Epithelial cell of esophagus (primary cell): ENCODE measurements around the gene TFF1.
"Not testable (repeated sequence)": the region's sequence is repeated elsewhere in the genome, so short reads cannot be mapped to it uniquely, and the experiment has no call there.

Experiments used
- DNase-seq: peaks from one replicate; pipeline ENCODE4 v3.0.0; 2010; ENCODE audit warnings: low read depth
- H3K4me3 ChIP-seq: 2 replicates; pipeline ENCODE4 v1.5.1; 2011; ENCODE audit warnings: mild to moderate bottlenecking, low read length, control low read depth
- CTCF ChIP-seq: IDR thresholded peaks from 2 replicates; pipeline ENCODE4 v1.5.1; 2011; ENCODE audit warnings: low read depth, mild to moderate bottlenecking, low read length, control low read depth, inconsistent platforms; ENCODE audit not compliant: insufficient read depth; ENCODE audit errors: missing control alignments

The TFF1 gene

GRCh38 chr21:42412636-42412933 lies 46.2 kb upstream of the TFF1 start:
- DNase-seq = no peak
- TF ChIP-seq CTCF = no peak
- H3K4me3 ChIP-seq = no peak overlapping the region

GRCh38 chr21:42411891-42412635 lies 45.7 kb upstream of the TFF1 start:
- TF ChIP-seq CTCF = no peak
- peak; percentile 44 for DNase-seq
- H3K4me3 ChIP-seq = no peak overlapping the region

- no peak overlapping the region for H3K4me3 ChIP-seq
- no peak for TF ChIP-seq CTCF
- DNase-seq = no peak
Measured at GRCh38 chr21:42411197-42411869, 45.0 kb upstream of the TFF1 start.

GRCh38 chr21:42409366-42409765 lies 43.0 kb upstream of the TFF1 start:
- DNase-seq = no peak
- no peak overlapping the region for H3K4me3 ChIP-seq
- TF ChIP-seq CTCF = no peak

GRCh38 chr21:42408718-42409117 lies 42.4 kb upstream of the TFF1 start:
- not testable (repeated sequence) for H3K4me3 ChIP-seq, DNase-seq

GRCh38 chr21:42407476-42407875 lies 41.1 kb upstream of the TFF1 start:
- no peak for TF ChIP-seq CTCF
- no peak overlapping the region for H3K4me3 ChIP-seq
- DNase-seq = no peak

- no peak for TF ChIP-seq CTCF
- DNase-seq = no peak
- no peak overlapping the region for H3K4me3 ChIP-seq
Measured at GRCh38 chr21:42406866-42407265, 40.5 kb upstream of the TFF1 start.
